ENCODE measurements around the gene SESTD1. TPM values are rescaled to one million over a fixed set of nuclear protein-coding genes. Genes with fewer than 3 reads are reported as not detected.
"Not testable (repeated sequence)": the region's sequence is repeated elsewhere in the genome, so short reads cannot be mapped to it uniquely, and the experiment has no call there.

SESTD1 gene
- total RNA-seq, 1 donor from 2014 or later = 9.6 TPM

DNA sequence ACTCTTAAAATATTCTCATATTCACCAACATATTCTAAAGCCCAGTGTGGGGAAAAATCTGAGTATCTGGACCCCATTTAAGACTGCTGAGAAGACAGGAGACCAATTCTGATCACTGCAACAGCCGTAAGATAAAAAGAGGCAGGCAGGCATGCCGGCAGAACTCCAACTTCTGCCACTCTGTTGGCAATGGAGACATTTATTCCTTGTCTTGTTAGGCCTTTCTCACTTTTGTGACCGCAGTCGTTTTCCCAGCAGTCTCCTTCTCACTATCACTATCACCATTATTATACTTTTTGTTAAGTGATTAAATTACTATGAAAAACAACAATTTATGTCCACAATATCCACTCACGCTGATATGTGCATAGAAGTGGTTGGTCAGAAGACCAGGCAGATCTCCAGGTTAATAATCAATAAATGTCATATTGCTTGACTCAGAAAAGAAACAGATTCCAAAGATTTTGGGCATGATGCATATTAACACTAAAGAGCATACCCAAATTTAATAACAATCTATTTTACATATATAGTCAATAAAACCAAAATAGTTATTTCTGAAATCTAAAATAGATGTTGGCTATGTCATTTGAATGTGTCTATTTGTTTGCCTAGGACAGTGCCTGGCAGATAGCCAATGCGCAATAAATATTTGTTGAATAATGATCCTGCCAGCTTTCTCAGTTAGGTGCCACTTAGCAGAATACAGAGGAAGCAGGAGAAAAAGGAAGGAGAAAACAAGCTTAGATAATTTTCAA, 38.2 kb downstream of the SESTD1 start:
- Mint-ChIP-seq H3K36me3 (ENCODE audit: low read depth) (peaks cover 1% of the 10 kb centered on the region), H3K27me3 (ENCODE audit: insufficient read depth) (peaks cover 2% of the 10 kb centered on the region), H3K9me3 (no peaks in the 10 kb centered on the region), H3K4me1 (ENCODE audit: low read depth) (no peaks in the 10 kb centered on the region), H3K27ac (no peak overlapping the region), H3K4me3 (no peak overlapping the region)
- intact Hi-C loops (cut with micrococcal nuclease) = no loop called here
- DNase-seq (ENCODE audit: low spot score) = no peak

DNA sequence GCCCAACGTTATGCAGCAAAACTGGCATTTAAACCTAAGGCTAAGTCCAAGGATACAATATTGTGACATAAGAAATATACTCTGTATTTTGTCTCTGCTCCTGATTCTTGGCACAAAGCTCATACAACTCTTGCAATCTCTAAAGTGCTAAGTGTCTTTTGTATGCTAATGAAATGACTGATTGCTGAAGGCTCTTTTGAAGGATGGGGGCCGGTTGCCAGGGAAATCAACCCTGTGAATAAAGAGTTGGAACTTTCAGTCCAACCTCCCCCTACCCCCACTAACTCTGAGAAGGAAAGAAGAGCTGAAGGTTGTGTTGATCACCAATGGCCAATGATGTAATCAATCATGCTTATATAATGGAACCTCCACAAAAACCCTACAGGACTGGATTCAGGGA, 40.3 kb downstream of the SESTD1 start:
- no peak overlapping the region for H3K4me3 Mint-ChIP-seq
- no peak overlapping the region for H3K27ac Mint-ChIP-seq
- no peak for DNase-seq (ENCODE audit: low spot score)
- no peaks in the 10 kb centered on the region for H3K27me3 Mint-ChIP-seq (ENCODE audit: insufficient read depth)
- no peaks in the 10 kb centered on the region for H3K36me3 Mint-ChIP-seq (ENCODE audit: low read depth)
- intact Hi-C loops (cut with micrococcal nuclease) = loop anchor here (5.0 kb wide), 1 partner anchor 38 kb away; the partner anchor contains the start of gene SESTD1
- H3K4me1 Mint-ChIP-seq (ENCODE audit: low read depth) = no peaks in the 10 kb centered on the region
- no peaks in the 10 kb centered on the region for H3K9me3 Mint-ChIP-seq

DNA sequence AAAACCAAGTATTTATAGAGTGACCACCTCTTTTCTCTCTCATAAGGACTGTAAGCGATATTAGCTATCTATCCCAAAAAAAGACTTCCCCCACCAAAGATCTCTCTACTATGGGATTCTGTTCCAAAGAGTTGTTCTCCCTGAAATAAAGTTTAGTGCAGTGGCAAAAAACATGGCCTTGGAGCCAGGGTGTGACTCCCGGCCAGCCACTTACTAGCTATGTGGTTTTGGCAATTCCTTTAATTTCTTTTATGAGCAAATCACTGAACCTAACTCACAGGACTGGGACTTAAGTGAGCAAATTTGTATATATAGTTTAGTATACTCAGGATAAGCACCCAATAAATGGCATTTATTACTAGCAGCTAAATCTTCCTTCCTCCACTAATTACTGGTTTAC, 42.6 kb downstream of the SESTD1 start:
- Mint-ChIP-seq H3K9me3 (no peaks in the 10 kb centered on the region), H3K27ac (no peak overlapping the region), H3K4me1 (ENCODE audit: low read depth) (no peaks in the 10 kb centered on the region), H3K4me3 (no peak overlapping the region), H3K36me3 (ENCODE audit: low read depth) (no peaks in the 10 kb centered on the region), H3K27me3 (ENCODE audit: insufficient read depth) (no peaks in the 10 kb centered on the region)
- no peak for DNase-seq (ENCODE audit: low spot score)
- intact Hi-C loops (cut with micrococcal nuclease) = loop anchor here (5.0 kb wide), 1 partner anchor 40 kb away; the partner anchor contains the start of gene SESTD1

DNA sequence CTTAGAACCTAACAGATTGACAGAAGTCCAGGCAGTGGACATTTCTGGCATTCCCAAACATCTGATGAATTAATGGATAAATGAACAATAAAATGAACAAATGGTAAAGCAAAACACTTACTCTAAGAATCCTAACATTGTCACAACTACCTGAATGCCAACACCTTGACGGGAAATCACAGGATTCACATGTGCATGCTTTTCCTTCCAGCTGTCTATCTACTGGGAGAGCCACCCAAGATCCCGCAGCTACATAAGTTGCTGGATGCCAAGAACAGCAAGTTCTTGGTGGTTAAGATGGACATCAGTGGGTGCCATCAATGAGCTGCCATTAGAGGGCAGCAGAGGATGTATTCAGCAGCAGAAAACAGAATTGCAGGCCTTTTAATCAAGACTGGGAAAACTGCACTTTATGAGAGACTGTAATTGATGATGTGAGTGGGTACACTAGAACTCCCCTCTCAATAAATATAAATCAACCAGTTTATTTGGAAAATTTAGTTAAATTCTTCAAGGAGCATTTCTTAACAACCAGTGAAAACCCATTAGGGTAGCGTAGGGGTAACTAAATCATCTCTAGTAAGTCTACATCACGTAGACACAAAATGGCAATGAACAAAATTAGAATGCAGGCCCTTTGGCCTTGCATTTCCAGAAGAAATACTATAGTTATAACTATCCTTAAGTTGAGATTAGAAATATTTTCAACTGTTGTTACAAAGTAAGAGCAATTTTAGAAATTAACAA, 45.6 kb downstream of the SESTD1 start:
- Mint-ChIP-seq H3K36me3 (ENCODE audit: low read depth) (no peaks in the 10 kb centered on the region), H3K4me1 (ENCODE audit: low read depth) (no peaks in the 10 kb centered on the region), H3K4me3 (no peak overlapping the region), H3K27ac (no peak overlapping the region), H3K27me3 (ENCODE audit: insufficient read depth) (no peaks in the 10 kb centered on the region), H3K9me3 (no peaks in the 10 kb centered on the region)
- intact Hi-C loops (cut with micrococcal nuclease) = loop anchor here (1.0 to 2.0 kb wide), 4 partner anchors 121 to 532 kb away; no protein-coding TSS in a partner anchor
- peak; percentile 21 for DNase-seq (ENCODE audit: low spot score)

DNA sequence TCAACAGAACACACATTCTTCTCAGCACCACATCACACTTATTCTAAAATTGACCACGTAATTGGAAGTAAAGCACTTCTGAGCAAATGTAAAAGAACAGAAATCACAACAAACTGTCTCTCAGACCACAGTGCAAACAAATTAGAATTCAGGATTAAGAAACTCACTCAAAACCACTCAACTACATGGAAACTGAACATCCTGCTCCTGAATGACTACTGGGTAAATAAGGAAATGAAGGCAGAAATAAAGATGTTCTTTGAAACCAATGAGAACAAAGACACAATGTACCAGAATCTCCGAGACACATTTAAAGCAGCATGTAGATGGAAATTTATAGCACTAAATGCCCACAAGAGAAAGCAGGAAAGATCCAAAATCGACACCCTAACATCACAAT, 50.0 kb downstream of the SESTD1 start:
- DNase-seq (ENCODE audit: low spot score); H3K4me3 Mint-ChIP-seq; H3K27me3 Mint-ChIP-seq (ENCODE audit: insufficient read depth); H3K27ac Mint-ChIP-seq; H3K9me3 Mint-ChIP-seq; H3K4me1 Mint-ChIP-seq (ENCODE audit: low read depth); intact Hi-C loops (cut with micrococcal nuclease); H3K36me3 Mint-ChIP-seq (ENCODE audit: low read depth): not testable (repeated sequence)

DNA sequence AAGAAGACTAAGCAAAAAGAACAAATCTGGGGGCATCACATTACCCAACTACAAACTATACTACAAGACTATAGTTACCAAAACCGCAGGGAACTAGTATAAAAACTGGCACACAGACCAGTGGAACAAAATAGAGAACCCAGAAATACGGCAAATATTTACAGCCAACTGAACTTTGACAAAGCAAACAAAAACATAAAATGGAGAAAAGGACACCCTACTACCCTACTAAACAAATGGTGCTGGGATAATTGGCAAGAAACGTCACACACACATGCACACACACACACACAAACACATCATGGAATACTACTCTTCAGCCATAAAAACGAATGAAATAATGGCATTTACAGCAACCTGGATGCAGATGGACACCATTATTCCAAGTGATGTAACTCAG, 53.3 kb downstream of the SESTD1 start:
- no peaks in the 10 kb centered on the region for H3K36me3 Mint-ChIP-seq (ENCODE audit: low read depth)
- H3K27ac Mint-ChIP-seq = no peak overlapping the region
- peaks cover 5% of the 10 kb centered on the region for H3K9me3 Mint-ChIP-seq
- H3K27me3 Mint-ChIP-seq (ENCODE audit: insufficient read depth) = no peaks in the 10 kb centered on the region
- H3K4me1 Mint-ChIP-seq (ENCODE audit: low read depth) = no peaks in the 10 kb centered on the region
- DNase-seq (ENCODE audit: low spot score) = no peak
- intact Hi-C loops (cut with micrococcal nuclease) = no loop called here
- no peak overlapping the region for H3K4me3 Mint-ChIP-seq

DNA sequence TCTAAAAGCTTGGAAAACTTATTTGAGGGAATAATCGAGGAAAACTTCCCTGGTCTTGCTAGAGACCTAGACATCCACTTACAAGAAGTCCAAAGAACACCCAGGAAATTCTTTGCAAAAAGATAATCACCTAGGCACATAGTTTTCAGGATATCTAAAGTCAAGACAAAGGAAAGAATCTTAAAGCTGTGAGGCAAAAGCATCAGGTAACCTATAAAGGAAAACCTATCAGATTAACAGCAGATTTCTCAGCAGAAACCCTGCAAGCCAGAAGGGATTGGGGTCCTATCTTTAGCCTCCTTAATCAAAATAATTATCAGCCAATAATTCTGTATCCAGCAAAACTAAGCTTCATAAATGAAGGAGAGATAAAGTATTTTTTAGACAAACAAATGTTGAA, 56.4 kb downstream of the SESTD1 start:
- H3K27me3 Mint-ChIP-seq (ENCODE audit: insufficient read depth); H3K27ac Mint-ChIP-seq; H3K36me3 Mint-ChIP-seq (ENCODE audit: low read depth); intact Hi-C loops (cut with micrococcal nuclease); DNase-seq (ENCODE audit: low spot score); H3K4me3 Mint-ChIP-seq; H3K9me3 Mint-ChIP-seq; H3K4me1 Mint-ChIP-seq (ENCODE audit: low read depth): not testable (repeated sequence)

DNA sequence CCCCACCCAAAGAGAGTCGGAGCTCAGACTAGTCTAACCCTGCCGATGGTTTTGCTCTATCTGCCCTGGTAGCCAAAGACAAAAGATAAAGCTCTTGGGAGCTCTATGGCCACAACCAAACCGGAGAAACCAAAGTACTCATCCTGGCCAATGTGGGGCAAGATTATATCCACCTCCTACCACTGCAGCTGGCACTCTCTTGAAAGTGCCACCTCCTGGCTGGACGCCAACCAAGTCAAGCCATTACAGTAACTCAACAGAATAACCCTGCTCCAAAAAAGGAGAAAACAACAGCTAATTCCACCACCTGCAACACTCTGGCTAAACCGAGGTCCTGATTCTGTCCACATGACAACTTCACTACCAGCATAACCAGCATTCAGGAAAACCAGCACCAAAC, 57.6 kb downstream of the SESTD1 start:
- intact Hi-C loops (cut with micrococcal nuclease) = no loop called here
- H3K4me1 Mint-ChIP-seq (ENCODE audit: low read depth) = no peaks in the 10 kb centered on the region
- H3K27me3 Mint-ChIP-seq (ENCODE audit: insufficient read depth) = no peaks in the 10 kb centered on the region
- H3K9me3 Mint-ChIP-seq = peaks cover 13% of the 10 kb centered on the region
- no peak overlapping the region for H3K4me3 Mint-ChIP-seq
- no peak overlapping the region for H3K27ac Mint-ChIP-seq
- no peak for DNase-seq (ENCODE audit: low spot score)
- H3K36me3 Mint-ChIP-seq (ENCODE audit: low read depth) = peaks cover 2% of the 10 kb centered on the region

DNA sequence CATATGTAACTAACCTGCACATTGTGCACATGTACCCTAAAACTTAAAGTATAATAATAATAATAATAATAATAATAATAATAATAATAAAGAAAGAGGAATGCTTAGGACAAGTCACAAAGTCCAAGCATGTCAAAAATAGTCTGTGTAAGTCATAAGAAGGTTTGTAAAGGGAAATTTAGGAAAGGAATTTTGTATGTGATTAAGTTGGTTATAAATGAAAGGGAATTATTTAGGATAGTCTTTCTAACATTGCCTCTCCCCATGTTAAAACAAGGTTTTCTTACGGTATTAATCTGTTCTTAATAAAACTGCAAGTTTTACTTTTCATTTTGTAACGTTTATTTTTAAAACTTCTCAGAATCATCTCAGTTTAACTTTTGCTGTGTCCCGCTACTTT, 62.8 kb downstream of the SESTD1 start:
- peaks cover 2% of the 10 kb centered on the region for H3K36me3 Mint-ChIP-seq (ENCODE audit: low read depth)

DNA sequence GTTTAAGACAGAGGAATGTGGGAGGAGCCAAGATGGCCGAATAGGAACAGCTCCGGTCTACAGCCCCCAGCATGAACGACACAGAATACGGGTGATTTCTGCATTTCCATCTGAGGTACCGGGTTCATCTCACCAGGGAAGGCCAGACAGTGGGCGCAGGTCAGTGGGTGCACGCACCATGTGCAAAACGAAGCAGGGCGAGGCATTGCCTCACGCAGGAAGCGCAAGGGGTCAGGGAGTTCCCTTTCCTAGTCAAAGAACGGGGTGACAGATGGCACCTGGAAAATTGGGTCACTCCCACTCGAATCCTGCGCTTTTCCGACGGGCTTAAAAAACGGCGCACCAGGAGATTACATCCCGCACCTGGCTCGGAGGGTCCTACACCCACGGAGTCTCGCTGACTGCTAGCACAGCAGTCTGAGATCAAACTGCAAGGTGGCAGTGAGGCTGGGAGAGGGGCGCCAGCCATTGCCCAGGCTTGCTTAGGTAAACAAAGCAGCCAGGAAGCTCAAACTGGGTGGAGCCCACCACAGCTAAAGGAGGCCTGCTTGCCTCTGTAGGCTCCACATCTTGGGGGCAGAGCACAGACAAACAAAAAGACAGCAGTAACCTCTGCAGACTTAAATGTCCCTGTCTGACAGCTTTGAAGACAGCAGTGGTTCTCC, 68.6 kb downstream of the SESTD1 start:
- H3K9me3 Mint-ChIP-seq; H3K4me3 Mint-ChIP-seq; intact Hi-C loops (cut with micrococcal nuclease): not testable (repeated sequence)

More for the DNA sequence above, 62.8 kb downstream of the SESTD1 start:
- no peaks in the 10 kb centered on the region for H3K4me1 Mint-ChIP-seq (ENCODE audit: low read depth)
- intact Hi-C loops (cut with micrococcal nuclease) = no loop called here
- peaks cover 14% of the 10 kb centered on the region for H3K9me3 Mint-ChIP-seq
- H3K4me3 Mint-ChIP-seq = no peak overlapping the region
- DNase-seq (ENCODE audit: low spot score) = no peak
- H3K27ac Mint-ChIP-seq = no peak overlapping the region
- H3K27me3 Mint-ChIP-seq (ENCODE audit: insufficient read depth) = no peaks in the 10 kb centered on the region

DNA sequence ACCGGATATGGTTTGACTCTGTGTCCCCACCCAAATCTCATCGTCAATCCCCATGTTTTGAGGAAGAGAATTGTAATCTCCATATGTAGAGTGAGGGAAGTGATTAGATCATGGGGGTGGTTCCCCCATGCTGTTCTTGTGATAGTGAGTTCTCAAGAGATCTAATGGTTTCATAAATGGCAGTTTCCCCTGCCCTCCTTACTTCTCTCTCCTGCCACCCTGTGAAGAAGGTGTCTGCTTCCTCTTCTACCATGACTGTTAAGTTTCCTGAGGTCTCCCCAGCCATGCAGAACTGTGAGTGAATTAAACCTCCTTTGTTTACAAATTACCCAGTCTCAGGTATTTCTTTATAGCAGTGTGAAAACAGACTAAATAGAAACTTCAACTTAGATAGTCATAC, 69.5 kb downstream of the SESTD1 start:
- no peaks in the 10 kb centered on the region for H3K4me1 Mint-ChIP-seq (ENCODE audit: low read depth)
- intact Hi-C loops (cut with micrococcal nuclease) = no loop called here
- H3K4me3 Mint-ChIP-seq = no peak overlapping the region
- peaks cover 2% of the 10 kb centered on the region for H3K27me3 Mint-ChIP-seq (ENCODE audit: insufficient read depth)
- H3K27ac Mint-ChIP-seq = no peak overlapping the region
- H3K9me3 Mint-ChIP-seq = peaks cover 6% of the 10 kb centered on the region
- no peak for DNase-seq (ENCODE audit: low spot score)
- H3K36me3 Mint-ChIP-seq (ENCODE audit: low read depth) = peaks cover under 1% of the 10 kb centered on the region

More for the DNA sequence above, 68.6 kb downstream of the SESTD1 start:
- H3K4me1 Mint-ChIP-seq (ENCODE audit: low read depth); H3K27ac Mint-ChIP-seq; H3K27me3 Mint-ChIP-seq (ENCODE audit: insufficient read depth); H3K36me3 Mint-ChIP-seq (ENCODE audit: low read depth); DNase-seq (ENCODE audit: low spot score): not testable (repeated sequence)

DNA sequence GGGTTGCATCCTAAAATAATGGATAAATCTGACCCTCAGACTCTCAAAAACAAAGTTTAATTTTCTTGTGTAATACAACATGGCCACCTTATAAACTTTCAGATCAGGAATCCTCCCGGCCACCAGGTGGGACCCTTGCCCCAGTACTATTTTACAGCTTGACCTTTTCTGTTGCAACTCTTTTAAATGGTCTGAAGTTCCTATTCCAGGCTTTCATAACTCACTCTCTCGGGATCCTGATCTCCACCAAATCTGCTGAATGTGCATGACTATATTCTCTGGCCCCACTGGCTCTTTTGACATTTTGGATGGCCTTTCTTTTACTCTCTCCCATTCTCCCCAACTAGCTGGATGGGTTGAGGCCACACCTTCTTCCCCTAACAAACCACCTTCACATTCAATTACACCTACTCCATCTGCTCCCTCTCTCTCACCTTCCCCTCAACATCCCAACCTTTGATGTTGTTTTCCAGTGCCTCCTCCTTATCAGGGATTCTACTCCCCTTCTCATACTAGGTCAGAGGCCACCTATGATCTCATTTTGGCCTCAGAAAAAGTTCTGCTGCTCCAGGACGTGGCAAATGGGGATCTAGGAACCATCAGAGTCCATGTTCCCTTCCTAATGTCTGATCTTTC, 70.8 kb downstream of the SESTD1 start:
- Mint-ChIP-seq H3K4me3 (no peak overlapping the region), H3K27ac (no peak overlapping the region), H3K36me3 (ENCODE audit: low read depth) (peaks cover 2% of the 10 kb centered on the region), H3K9me3 (peaks cover 9% of the 10 kb centered on the region), H3K4me1 (ENCODE audit: low read depth) (no peaks in the 10 kb centered on the region), H3K27me3 (ENCODE audit: insufficient read depth) (peaks cover 2% of the 10 kb centered on the region)
- intact Hi-C loops (cut with micrococcal nuclease) = no loop called here
- DNase-seq (ENCODE audit: low spot score) = no peak
